HepG2 (cell line): ENCODE results near the gene TRPV2. TPM values are rescaled to one million over a fixed set of nuclear protein-coding genes. Genes with fewer than 3 reads are reported as not detected.

Experiments used
- AKNA ChIP-seq: sonication (generic); formaldehyde crosslinking; IDR thresholded peaks from 2 replicates; pipeline ENCODE4 v1.4.0; 2020; ENCODE audit warnings: missing genetic modification reagents, borderline replicate concordance
- ATF7-NPFF ChIP-seq: sonication (generic); formaldehyde crosslinking; IDR thresholded peaks from 2 replicates; pipeline ENCODE4 v1.8.1; 2023; ENCODE audit warnings: mild to moderate bottlenecking, low read depth, missing genetic modification reagents, moderate library complexity
- E2F1 ChIP-seq: sonication (generic); formaldehyde crosslinking; IDR thresholded peaks from 2 replicates; pipeline ENCODE4 v1.5.0; 2020; ENCODE audit warnings: missing genetic modification reagents
- GFI1 ChIP-seq: sonication (generic); formaldehyde crosslinking; IDR thresholded peaks from 2 replicates; pipeline ENCODE4 v1.5.0; 2020; ENCODE audit warnings: missing genetic modification reagents, mild to moderate bottlenecking, borderline replicate concordance
- HNF4A ChIP-seq: sonication (generic); formaldehyde crosslinking; IDR thresholded peaks from 2 replicates; pipeline ENCODE4 v1.4.0; 2020; ENCODE audit warnings: missing genetic modification reagents
- MZF1 ChIP-seq: sonication (generic); formaldehyde crosslinking; IDR thresholded peaks from 2 replicates; pipeline ENCODE4 v1.8.1; 2023; ENCODE audit warnings: mild to moderate bottlenecking, missing genetic modification reagents, borderline replicate concordance
- NCOA1 ChIP-seq: sonication (generic); formaldehyde crosslinking; IDR thresholded peaks from 2 replicates; pipeline ENCODE4 v1.9.0; 2021; ENCODE audit warnings: missing genetic modification reagents
- NKX3-1 ChIP-seq: sonication (generic); formaldehyde crosslinking; IDR thresholded peaks from 2 replicates; pipeline ENCODE4 v1.5.0; 2020; ENCODE audit warnings: missing genetic modification reagents
- SPEN ChIP-seq: sonication (generic); formaldehyde crosslinking; IDR thresholded peaks from 2 replicates; pipeline ENCODE4 v1.5.1; 2020; ENCODE audit warnings: low read depth, mild to moderate bottlenecking, missing genetic modification reagents
- YEATS4 ChIP-seq: sonication (generic); formaldehyde crosslinking; IDR thresholded peaks from 2 replicates; pipeline ENCODE4 v1.4.0; 2020; ENCODE audit warnings: missing genetic modification reagents, borderline replicate concordance
- ZFP37 ChIP-seq: sonication (generic); formaldehyde crosslinking; IDR thresholded peaks from 2 replicates; pipeline ENCODE4 v1.4.0; 2020; ENCODE audit warnings: missing genetic modification reagents, borderline replicate concordance
- ZGPAT ChIP-seq: IDR thresholded peaks from 2 replicates; pipeline ENCODE4 v1.6.1; 2016; ENCODE audit warnings: mild to moderate bottlenecking
- ZKSCAN1 ChIP-seq: fragments of 150-350 bp; IDR thresholded peaks from 2 replicates; pipeline ENCODE4 v1.6.1; 2014; ENCODE audit warnings: low read length
- ZMYM3 ChIP-seq: sonication (generic); formaldehyde crosslinking; IDR thresholded peaks from 2 replicates; pipeline ENCODE4 v1.5.1; 2020; ENCODE audit warnings: mild to moderate bottlenecking, missing genetic modification reagents
- ZNF354B ChIP-seq: sonication (generic); formaldehyde crosslinking; IDR thresholded peaks from 2 replicates; pipeline ENCODE4 v1.8.0; 2022; ENCODE audit warnings: mild to moderate bottlenecking, missing genetic modification reagents
- ZNF484 ChIP-seq: sonication (generic); formaldehyde crosslinking; IDR thresholded peaks from 2 replicates; pipeline ENCODE4 v1.5.1; 2020; ENCODE audit warnings: mild to moderate bottlenecking, low read depth, missing genetic modification reagents, borderline replicate concordance
- ZNF549 ChIP-seq: sonication (generic); formaldehyde crosslinking; IDR thresholded peaks from 2 replicates; pipeline ENCODE4 v1.5.0; 2020; ENCODE audit warnings: missing genetic modification reagents
- ZNF616 ChIP-seq: sonication (generic); formaldehyde crosslinking; IDR thresholded peaks from 2 replicates; pipeline ENCODE4 v1.5.0; 2020; ENCODE audit warnings: low read depth, mild to moderate bottlenecking, missing genetic modification reagents
- ZNF740 ChIP-seq: sonication (generic); formaldehyde crosslinking; IDR thresholded peaks from 2 replicates; pipeline ENCODE4 v1.4.0; 2020; ENCODE audit warnings: missing genetic modification reagents
- ZNF761 ChIP-seq: sonication (generic); formaldehyde crosslinking; conservative IDR thresholded peaks from 2 replicates; pipeline ENCODE4 v1.4.0; 2020; ENCODE audit warnings: mild to moderate bottlenecking, missing genetic modification reagents
- ZNF839 ChIP-seq: sonication (generic); formaldehyde crosslinking; IDR thresholded peaks from 2 replicates; pipeline ENCODE4 v1.4.0; 2020; ENCODE audit warnings: missing genetic modification reagents, mild to moderate bottlenecking, borderline replicate concordance
- polyA plus RNA-seq, 8 experiments: library from polyadenylated mRNA; depleted of rRNA in 3 of 8; stranded (reverse) in 7 of 8; unstranded in 1 of 8; fragments of >200 nt; fragmentation: Illumina TruSeq in 4 of 8; extraction: Trizol in 4 of 8; gene quantifications; 2 replicates each; pipeline versions ENCODE4 v1.2.1 to v1.2.3, GENCODE V29; 2011 to 2016; ENCODE audit warnings: low read depth in 4 of 8, missing spikeins in 1 of 8, mixed read lengths in 1 of 8; ENCODE audit not compliant: insufficient read depth in 1 of 8
- total RNA-seq, 5 experiments: library from RNA; depleted of rRNA; stranded (reverse); fragments of >200 nt; fragmentation: Illumina TruSeq; extraction: Trizol; gene quantifications; 2 replicates each; pipeline ENCODE4 v1.2.3, GENCODE V29; 2016; ENCODE audit warnings: low read depth in 1 of 5
- TF ChIP-seq, protein P1 (sequence below): sonication (generic); formaldehyde crosslinking; IDR thresholded peaks from 2 replicates; pipeline ENCODE4 v1.5.1; 2020; ENCODE audit warnings: missing genetic modification reagents, mild to moderate bottlenecking, borderline replicate concordance

TRPV2 gene
- total and polyA plus RNA-seq, 2 of the 13 experiments (the other 11 are each of a cell fraction or from before 2014, with no cell fraction given), result 13.6 to 21.3 TPM

DNA sequence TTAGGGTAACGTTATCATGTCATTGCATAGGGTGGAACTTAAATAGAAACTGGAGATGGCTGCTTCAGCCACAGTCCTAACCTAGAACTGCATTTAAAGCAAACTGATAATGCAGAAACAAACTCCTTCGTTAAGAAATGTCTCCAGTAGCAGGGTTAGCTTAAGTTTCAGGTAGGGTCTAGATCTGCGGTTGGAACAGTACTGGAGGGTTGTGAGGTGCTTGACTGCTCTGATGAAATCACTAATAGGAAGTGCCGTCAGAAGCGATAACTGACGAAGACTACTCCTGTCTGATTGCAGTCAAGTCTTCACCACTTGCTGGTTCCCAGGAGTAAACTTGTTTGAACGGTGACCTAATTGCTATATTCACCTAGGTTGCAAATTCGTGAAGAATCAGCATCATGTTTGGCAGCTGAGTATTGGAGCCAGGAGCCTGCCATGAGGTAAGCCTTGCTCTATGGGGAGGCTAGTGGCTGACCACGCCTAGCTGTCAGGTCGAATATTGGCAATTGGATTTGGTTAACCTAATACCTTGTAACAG lies 24.5 kb downstream of the TRPV2 start (continued):
- TF ChIP-seq, protein P1, sequence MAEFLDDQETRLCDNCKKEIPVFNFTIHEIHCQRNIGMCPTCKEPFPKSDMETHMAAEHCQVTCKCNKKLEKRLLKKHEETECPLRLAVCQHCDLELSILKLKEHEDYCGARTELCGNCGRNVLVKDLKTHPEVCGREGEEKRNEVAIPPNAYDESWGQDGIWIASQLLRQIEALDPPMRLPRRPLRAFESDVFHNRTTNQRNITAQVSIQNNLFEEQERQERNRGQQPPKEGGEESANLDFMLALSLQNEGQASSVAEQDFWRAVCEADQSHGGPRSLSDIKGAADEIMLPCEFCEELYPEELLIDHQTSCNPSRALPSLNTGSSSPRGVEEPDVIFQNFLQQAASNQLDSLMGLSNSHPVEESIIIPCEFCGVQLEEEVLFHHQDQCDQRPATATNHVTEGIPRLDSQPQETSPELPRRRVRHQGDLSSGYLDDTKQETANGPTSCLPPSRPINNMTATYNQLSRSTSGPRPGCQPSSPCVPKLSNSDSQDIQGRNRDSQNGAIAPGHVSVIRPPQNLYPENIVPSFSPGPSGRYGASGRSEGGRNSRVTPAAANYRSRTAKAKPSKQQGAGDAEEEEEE (CRISPR knock-in tag), result no peak
- TF ChIP-seq ZNF761 (CRISPR knock-in tag) (no peak), NCOA1 (CRISPR knock-in tag) (no peak), ZKSCAN1 (no peak), ZNF616 (CRISPR knock-in tag) (no peak), NKX3-1 (no peak), AKNA (no peak), ZNF354B (CRISPR knock-in tag) (no peak), GFI1 (CRISPR knock-in tag) (no peak), HNF4A (CRISPR knock-in tag) (no peak), ZNF549 (CRISPR knock-in tag) (no peak), ZNF839 (CRISPR knock-in tag) (no peak), ATF7-NPFF (0 out of 2 replicates have a peak, but pooled peaks have one; percentile 43), ZNF740 (CRISPR knock-in tag) (no peak), ZFP37 (CRISPR knock-in tag) (no peak), E2F1 (CRISPR knock-in tag) (no peak), YEATS4 (CRISPR knock-in tag) (no peak), ZNF484 (CRISPR knock-in tag) (no peak), ZGPAT (no peak), MZF1 (no peak), SPEN (CRISPR knock-in tag) (no peak), ZMYM3 (CRISPR knock-in tag) (no peak)
